ENCODE results near the gene SPATA2L. TPM values are rescaled to one million over a fixed set of nuclear protein-coding genes. Genes with fewer than 3 reads are reported as not detected.

Gene SPATA2L
- total and polyA plus RNA-seq, 12 donors: 1.9 to 13.0 (median 3.1) TPM

DNA sequence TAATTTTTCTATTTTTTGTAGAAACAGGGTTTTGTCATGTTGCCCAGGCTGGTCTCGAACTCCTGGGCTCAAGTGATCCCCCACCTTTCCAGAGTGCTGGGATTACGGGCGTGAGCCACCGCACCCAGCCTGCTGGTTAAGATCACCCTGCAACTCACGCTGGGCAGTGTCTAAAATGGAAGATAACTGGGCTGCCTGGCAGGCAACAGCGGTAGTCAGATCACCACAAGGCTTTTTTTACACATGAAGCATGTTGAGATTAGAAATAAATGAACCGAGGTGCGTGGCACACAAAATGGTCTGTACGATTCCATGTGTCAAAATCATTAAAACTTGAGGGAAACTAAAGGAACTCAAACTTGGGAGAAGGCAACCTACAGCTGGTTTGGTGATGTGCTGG, 46.6 kb upstream of the SPATA2L start:
- ATAC-seq (peak in 1 of 8 donors; percentile 36), DNase-seq (no peak)
- Histone ChIP-seq H3K4me1 (peaks cover 0 to 4% (median 0%) of the 10 kb centered on the region in 9 donors), H3K27me3 (no peaks in the 10 kb centered on the region), H3K27ac (no peak overlapping the region), H3K9me3 (no peaks in the 10 kb centered on the region), H3K36me3 (peaks cover 0 to 52% (median 0%) of the 10 kb centered on the region in 9 donors), H3K4me3 (no peak overlapping the region)
- WGBS, 2 donors: 82 to 86% methylated on average over 9 of the region's 9 CpGs
- intact Hi-C loops (cut with DNase I): loop anchor here in 1 of 10 donors (5.0 kb wide), 1 partner anchor 921 kb away; no protein-coding TSS in a partner anchor
- TF ChIP-seq, protein P1, sequence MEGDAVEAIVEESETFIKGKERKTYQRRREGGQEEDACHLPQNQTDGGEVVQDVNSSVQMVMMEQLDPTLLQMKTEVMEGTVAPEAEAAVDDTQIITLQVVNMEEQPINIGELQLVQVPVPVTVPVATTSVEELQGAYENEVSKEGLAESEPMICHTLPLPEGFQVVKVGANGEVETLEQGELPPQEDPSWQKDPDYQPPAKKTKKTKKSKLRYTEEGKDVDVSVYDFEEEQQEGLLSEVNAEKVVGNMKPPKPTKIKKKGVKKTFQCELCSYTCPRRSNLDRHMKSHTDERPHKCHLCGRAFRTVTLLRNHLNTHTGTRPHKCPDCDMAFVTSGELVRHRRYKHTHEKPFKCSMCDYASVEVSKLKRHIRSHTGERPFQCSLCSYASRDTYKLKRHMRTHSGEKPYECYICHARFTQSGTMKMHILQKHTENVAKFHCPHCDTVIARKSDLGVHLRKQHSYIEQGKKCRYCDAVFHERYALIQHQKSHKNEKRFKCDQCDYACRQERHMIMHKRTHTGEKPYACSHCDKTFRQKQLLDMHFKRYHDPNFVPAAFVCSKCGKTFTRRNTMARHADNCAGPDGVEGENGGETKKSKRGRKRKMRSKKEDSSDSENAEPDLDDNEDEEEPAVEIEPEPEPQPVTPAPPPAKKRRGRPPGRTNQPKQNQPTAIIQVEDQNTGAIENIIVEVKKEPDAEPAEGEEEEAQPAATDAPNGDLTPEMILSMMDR (IDR thresholded peaks at IDR 0.05): no peak

DNA sequence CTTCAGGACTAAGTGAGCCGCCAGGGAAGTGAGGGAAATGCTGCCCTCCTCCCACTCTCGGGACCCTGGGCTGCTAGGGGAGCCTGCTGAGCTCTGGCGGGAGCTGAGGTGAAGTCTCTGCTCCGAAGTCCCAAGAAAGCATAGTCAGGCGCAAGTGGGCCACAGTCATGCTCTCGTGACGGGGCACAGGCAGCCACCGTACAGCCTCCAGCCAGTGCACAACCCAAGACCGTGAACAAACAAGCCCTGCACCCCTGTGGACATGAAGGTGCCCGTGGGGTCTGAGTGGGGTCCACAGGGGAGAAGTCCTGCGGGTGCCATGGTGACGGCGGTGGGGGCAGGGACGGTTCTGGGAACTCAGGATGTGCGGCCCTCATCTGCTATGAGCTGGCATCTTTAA, 44.5 kb upstream of the SPATA2L start:
- intact Hi-C loops (cut with DNase I): loop anchor here in 1 of 10 donors (2.0 to 5.0 kb wide), 2 partner anchors 107 to 919 kb away; no protein-coding TSS in a partner anchor
- no peak for DNase-seq
- 92% methylated on average over 15 of the region's 15 CpGs for WGBS, 2 donors

DNA sequence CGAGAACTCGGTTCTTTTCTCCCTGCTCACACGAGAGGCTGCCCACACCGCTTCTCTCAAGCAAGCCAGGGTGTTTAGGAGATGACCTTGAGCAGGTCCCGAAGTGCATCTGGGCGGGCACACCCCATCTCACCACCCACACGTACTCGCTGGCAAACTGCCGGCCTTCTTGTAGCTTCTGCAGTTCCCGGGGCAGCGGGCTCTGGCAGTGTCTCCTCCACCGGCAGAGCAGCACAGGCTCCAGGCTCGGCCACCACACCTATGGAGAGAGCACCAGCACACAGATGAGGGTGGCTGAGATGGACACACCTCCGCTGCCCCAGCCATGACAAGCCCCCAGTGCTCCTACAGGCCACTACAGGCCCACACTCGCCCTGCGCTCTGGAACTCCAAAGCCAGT, 43.3 kb upstream of the SPATA2L start:
- peak in 6 of 8 donors; percentile 15 to 58 (median 26) for ATAC-seq
- Histone ChIP-seq H3K9me3 (no peaks in the 10 kb centered on the region), H3K36me3 (peaks cover 0 to 64% (median 10%) of the 10 kb centered on the region in 9 donors), H3K27ac (no peak overlapping the region), H3K27me3 (no peaks in the 10 kb centered on the region), H3K4me3 (no peak overlapping the region), H3K4me1 (peaks cover 0 to 3% (median 0%) of the 10 kb centered on the region in 9 donors)
- peak; percentile 39 to 48 for DNase-seq
- intact Hi-C loops (cut with DNase I): loop anchor here in 1 of 10 donors (5.0 kb wide), 1 partner anchor 918 kb away; no protein-coding TSS in a partner anchor
- 68 to 73% methylated on average over 16 of the region's 16 CpGs for WGBS, 2 donors
- TF ChIP-seq, protein P1 (IDR thresholded peaks at IDR 0.05): no peak

More for the DNA sequence above, 44.5 kb upstream of the SPATA2L start:
- Histone ChIP-seq H3K9me3 (no peaks in the 10 kb centered on the region), H3K27ac (no peak overlapping the region), H3K4me1 (peaks cover 0 to 4% (median 0%) of the 10 kb centered on the region in 9 donors), H3K4me3 (no peak overlapping the region), H3K27me3 (no peaks in the 10 kb centered on the region), H3K36me3 (peaks cover 0 to 53% (median 0%) of the 10 kb centered on the region in 9 donors)
- TF ChIP-seq, protein P1 (IDR thresholded peaks at IDR 0.05): no peak
- no peak for ATAC-seq

DNA sequence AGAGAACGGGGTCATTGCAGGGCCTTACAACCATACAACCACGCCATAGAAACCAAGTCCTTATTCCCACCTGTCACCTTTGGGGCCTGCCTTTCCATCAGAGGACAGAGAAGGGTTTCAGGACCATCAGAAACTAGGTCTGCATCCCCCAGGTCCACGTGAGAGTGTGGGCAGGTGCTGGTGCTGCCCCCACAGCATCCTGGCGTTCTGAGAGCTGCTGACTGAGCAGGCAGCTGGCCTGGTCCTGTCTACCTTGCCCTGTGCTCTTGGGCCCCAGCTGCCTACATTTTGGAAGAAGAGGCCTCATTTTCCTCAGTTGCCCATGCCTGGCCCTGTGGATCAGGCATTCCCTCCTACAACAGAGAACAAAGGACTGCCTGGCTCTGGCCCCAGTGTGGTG, 41.4 kb upstream of the SPATA2L start:
- Histone ChIP-seq H3K27ac (no peak overlapping the region), H3K9me3 (no peaks in the 10 kb centered on the region), H3K4me1 (no peaks in the 10 kb centered on the region), H3K27me3 (no peaks in the 10 kb centered on the region), H3K36me3 (peaks cover 0 to 73% (median 26%) of the 10 kb centered on the region in 9 donors), H3K4me3 (no peak overlapping the region)
- TF ChIP-seq, protein P1 (IDR thresholded peaks at IDR 0.05): no peak
- DNase-seq: no peak
- WGBS, 2 donors: 76 to 81% methylated on average over 4 of the region's 4 CpGs
- intact Hi-C loops (cut with DNase I): no loop called here
- ATAC-seq: no peak

All from heart right ventricle (tissue), 16 donors.